SK-N-SH (cell line): Measurements from ENCODE around the gene CHCHD6.

Source experiments
- CTCF ChIP-seq: fragments of 200-600 bp; sonication (generic); IDR thresholded peaks from 2 replicates; pipeline ENCODE4 v1.6.1; 2017; ENCODE audit warnings: antibody characterized with exemption, mild to moderate bottlenecking, moderate library complexity
- NFIC ChIP-seq: IDR thresholded peaks from 2 replicates; pipeline ENCODE4 v1.4.0; 2012; ENCODE audit warnings: borderline replicate concordance
- SIN3A ChIP-seq: IDR thresholded peaks from 2 replicates; pipeline ENCODE4 v1.6.1; 2012; ENCODE audit warnings: low read depth, mild to moderate bottlenecking, low read length, moderate library complexity, borderline replicate concordance
- SMC3 ChIP-seq: IDR thresholded peaks from 2 replicates; pipeline ENCODE4 v1.6.1; 2012; ENCODE audit warnings: low read depth, low read length, improper control_type of control experiment
- TEAD4 ChIP-seq: IDR thresholded peaks from 2 replicates; pipeline ENCODE4 v1.4.0; 2012; ENCODE audit warnings: mild to moderate bottlenecking, borderline replicate concordance; ENCODE audit not compliant: insufficient read depth
- TF ChIP-seq, protein P1 (sequence below): IDR thresholded peaks from 2 replicates; pipeline ENCODE4; 2012
- TF ChIP-seq, protein P2 (sequence below): IDR thresholded peaks from 2 replicates; pipeline ENCODE4 v1.4.0; 2012; ENCODE audit warnings: low read depth
- TF ChIP-seq, protein P3 (sequence below): IDR thresholded peaks from 2 replicates; pipeline ENCODE4 v1.6.1; 2012; ENCODE audit warnings: mild to moderate bottlenecking, low read depth, low read length, moderate library complexity

DNA sequence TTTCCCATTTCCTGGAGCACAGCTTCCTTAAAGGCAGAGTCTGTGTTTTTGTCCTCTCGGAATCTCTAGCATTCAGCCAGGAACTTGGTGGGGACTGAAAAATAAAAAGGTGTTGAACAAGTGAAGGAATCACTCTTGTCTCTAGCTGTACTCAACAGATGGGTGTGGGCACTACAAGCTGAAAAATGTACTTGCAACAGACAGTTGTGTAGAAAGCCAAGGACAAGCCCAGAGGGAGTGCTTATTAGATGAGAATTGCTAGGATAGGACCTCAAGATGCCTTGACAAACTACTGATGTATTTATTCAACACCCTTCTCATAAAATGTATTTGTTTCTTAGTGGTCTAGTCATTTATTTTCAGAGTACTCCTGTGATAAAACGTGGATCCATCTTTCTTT, 95.1 kb downstream of the CHCHD6 start:
- TF ChIP-seq SIN3A = no peak
- TF ChIP-seq, protein P1, sequence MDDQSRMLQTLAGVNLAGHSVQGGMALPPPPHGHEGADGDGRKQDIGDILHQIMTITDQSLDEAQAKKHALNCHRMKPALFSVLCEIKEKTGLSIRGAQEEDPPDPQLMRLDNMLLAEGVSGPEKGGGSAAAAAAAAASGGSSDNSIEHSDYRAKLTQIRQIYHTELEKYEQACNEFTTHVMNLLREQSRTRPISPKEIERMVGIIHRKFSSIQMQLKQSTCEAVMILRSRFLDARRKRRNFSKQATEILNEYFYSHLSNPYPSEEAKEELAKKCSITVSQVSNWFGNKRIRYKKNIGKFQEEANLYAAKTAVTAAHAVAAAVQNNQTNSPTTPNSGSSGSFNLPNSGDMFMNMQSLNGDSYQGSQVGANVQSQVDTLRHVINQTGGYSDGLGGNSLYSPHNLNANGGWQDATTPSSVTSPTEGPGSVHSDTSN = no peak
- no peak for TF ChIP-seq SMC3
- TF ChIP-seq NFIC = no peak
- TF ChIP-seq CTCF = no peak
- no peak for TF ChIP-seq TEAD4
- TF ChIP-seq, protein P2, sequence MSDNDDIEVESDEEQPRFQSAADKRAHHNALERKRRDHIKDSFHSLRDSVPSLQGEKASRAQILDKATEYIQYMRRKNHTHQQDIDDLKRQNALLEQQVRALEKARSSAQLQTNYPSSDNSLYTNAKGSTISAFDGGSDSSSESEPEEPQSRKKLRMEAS = no peak
- TF ChIP-seq, protein P3, sequence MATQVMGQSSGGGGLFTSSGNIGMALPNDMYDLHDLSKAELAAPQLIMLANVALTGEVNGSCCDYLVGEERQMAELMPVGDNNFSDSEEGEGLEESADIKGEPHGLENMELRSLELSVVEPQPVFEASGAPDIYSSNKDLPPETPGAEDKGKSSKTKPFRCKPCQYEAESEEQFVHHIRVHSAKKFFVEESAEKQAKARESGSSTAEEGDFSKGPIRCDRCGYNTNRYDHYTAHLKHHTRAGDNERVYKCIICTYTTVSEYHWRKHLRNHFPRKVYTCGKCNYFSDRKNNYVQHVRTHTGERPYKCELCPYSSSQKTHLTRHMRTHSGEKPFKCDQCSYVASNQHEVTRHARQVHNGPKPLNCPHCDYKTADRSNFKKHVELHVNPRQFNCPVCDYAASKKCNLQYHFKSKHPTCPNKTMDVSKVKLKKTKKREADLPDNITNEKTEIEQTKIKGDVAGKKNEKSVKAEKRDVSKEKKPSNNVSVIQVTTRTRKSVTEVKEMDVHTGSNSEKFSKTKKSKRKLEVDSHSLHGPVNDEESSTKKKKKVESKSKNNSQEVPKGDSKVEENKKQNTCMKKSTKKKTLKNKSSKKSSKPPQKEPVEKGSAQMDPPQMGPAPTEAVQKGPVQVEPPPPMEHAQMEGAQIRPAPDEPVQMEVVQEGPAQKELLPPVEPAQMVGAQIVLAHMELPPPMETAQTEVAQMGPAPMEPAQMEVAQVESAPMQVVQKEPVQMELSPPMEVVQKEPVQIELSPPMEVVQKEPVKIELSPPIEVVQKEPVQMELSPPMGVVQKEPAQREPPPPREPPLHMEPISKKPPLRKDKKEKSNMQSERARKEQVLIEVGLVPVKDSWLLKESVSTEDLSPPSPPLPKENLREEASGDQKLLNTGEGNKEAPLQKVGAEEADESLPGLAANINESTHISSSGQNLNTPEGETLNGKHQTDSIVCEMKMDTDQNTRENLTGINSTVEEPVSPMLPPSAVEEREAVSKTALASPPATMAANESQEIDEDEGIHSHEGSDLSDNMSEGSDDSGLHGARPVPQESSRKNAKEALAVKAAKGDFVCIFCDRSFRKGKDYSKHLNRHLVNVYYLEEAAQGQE = no peak
